22Rv1 (cell line): ENCODE measurements around the gene TGM5.

Source experiments
- H3K27ac ChIP-seq: fragments of 450-650 bp; 2 replicates; pipeline ENCODE4 v1.5.1; 2017
- CTCF ChIP-seq: fragments of 450-650 bp; IDR thresholded peaks from 2 replicates; pipeline ENCODE4 v1.5.1; 2017; ENCODE audit warnings: mild to moderate bottlenecking
- ZFX ChIP-seq: fragments of 450-650 bp; IDR thresholded peaks from 2 replicates; pipeline ENCODE4 v1.6.1; 2017; ENCODE audit warnings: antibody characterized with exemption, borderline replicate concordance

Gene TGM5

GRCh38 chr15:43267439-43267838, 711 bp upstream of the TGM5 start:
- TF ChIP-seq CTCF, result no peak
- TF ChIP-seq ZFX, result no peak
- H3K27ac ChIP-seq, result no peak overlapping the region

GRCh38 chr15:43266386-43266785, 342 bp downstream of the TGM5 start:
- TF ChIP-seq ZFX (no peak), CTCF (no peak)
- H3K27ac ChIP-seq, result no peak overlapping the region

GRCh38 chr15:43260011-43260615, 6.6 kb downstream of the TGM5 start:
- TF ChIP-seq CTCF (no peak), ZFX (no peak)
- no peak overlapping the region for H3K27ac ChIP-seq

GRCh38 chr15:43258781-43259180, 7.9 kb downstream of the TGM5 start:
- no peak overlapping the region for H3K27ac ChIP-seq
- no peak for TF ChIP-seq ZFX
- no peak for TF ChIP-seq CTCF

- H3K27ac ChIP-seq, result no peak overlapping the region
- no peak for TF ChIP-seq ZFX
- no peak for TF ChIP-seq CTCF
Measured at GRCh38 chr15:43256341-43256740, 10.4 kb downstream of the TGM5 start.

GRCh38 chr15:43255376-43255775, 11.4 kb downstream of the TGM5 start:
- no peak overlapping the region for H3K27ac ChIP-seq
- TF ChIP-seq CTCF (no peak), ZFX (no peak)

GRCh38 chr15:43253431-43254403, 13.0 kb downstream of the TGM5 start:
- TF ChIP-seq CTCF, result no peak
- no peak for TF ChIP-seq ZFX
- H3K27ac ChIP-seq, result no peak overlapping the region
